Activated CD8-positive, alpha-beta memory T cell treated with anti-CD3 and anti-CD28 coated beads, Interleukin-2, amount 50 U/mL, for 1 hour (primary cell): ENCODE results near the gene SNAPC2.
A peak's percentile ranks its signal among the peaks of the same experiment; 100 is the strongest.
"Not testable (repeated sequence)": the region's sequence is repeated elsewhere in the genome, so short reads cannot be mapped to it uniquely, and the experiment has no call there.

Experiments
- DNase-seq: peaks from one replicate; pipeline ENCODE4 v3.0.0-alpha.2; 2020; ENCODE audit errors: extremely low read depth

Gene SNAPC2

GRCh38 chr19:7908742-7909461 is 11.2 kb upstream of the SNAPC2 start:
- DNase-seq: no peak

- no peak for DNase-seq
These were observed 10.6 kb upstream of the SNAPC2 start for GRCh38 chr19:7909471-7910067.

GRCh38 chr19:7910321-7911161 is 9.6 kb upstream of the SNAPC2 start:
- no peak for DNase-seq

DNA sequence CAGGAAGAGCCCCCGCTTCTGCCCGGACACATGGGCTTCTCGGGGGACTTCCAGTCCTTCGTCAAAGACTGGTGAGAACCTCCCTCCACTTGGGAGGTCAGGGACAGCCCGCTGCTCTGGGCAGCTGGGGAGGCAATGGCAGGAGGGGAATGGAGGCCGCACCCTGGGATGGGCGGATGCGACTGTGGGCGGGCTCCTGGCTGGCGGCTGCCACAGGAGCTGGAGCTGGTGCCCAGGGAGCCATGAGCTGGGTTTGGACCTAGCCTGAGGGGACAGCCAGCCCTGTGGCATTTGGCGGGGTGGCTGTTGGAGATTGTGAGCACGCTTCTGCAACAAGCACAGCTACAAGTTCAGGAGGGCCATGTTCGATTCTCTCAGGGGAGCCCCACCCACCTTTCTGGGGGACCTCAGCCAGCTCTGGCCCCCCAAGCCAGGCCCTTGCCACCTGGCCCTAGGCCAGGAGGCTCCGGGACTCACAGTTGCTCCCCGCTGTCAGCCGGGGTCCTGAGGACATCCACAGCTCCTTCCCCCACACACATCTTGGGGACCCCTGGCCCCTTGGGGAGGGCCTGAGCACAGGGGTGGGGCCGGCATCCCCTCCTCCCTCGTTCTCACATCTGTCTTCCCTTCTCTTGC is 8.5 kb upstream of the SNAPC2 start:
- no peak for DNase-seq

DNA sequence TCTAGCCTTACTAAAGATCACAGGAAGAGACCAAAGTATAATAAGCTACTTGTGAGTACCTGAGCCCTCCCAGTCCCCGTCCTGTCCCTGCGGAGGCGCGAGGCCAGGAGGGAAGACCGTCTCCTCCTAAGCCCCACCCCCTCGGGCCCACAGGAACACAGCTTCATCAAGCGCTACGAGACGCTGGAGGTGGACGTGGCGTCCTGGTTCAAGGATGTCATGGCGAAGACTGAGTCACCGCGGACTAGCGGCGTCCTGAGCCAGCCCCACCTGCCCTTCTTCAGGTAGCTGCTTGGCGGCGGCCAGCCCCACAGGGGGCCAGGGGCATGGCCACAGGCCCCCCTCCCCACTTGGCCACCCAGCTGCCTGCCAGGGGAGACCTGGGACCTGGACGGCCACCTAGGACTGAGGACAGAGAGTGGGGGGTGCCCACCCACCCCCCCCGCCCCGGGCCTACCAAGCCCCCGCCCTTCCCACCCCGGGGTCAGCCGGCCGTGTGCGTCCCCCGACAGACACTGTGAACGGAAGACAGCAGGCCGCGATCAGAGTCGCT is 7.9 kb upstream of the SNAPC2 start:
- no peak for DNase-seq

DNA sequence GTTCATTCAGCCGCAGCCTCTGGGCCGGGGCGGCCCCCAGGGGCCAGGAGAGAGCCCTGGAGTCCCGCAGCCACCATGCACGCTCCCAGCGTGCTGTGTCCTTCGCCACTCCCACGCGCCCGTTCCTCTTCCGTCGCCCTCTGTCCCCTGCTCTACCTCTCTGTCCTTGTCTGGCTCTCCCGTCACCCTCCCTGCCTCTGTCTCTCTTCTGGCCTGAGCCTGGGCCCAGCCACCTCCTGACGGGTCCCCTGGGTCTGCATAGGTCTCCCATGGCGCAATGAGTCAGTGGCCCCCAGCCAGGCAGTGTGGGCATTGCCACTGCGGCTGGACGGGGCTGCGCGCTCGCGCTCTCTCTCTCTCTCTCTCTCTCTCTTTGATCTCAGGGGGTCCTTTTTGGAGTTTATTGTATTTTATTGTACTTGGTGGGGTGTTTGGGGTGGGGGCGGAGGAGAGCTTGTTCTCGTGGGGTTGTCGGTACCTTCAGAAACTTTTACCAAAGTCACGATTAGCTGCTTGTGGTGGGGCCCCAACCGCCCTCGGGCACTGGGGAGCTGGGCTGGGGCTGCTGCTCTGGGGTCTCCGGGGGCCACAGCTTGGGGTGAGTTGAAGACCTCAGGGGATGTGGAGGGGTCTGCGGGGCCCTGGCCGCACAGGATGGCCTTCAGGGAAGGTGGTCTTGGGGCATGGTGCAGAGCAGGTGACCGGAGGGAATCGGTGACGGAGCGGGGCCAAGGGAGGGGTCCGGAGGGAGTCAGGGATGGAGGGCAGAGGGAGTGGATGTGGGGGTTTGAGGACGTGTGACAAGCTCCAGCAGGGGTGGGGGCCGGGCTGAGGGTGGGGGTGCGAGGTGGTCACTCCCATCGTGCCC is 7.2 kb upstream of the SNAPC2 start:
- no peak for DNase-seq

DNA sequence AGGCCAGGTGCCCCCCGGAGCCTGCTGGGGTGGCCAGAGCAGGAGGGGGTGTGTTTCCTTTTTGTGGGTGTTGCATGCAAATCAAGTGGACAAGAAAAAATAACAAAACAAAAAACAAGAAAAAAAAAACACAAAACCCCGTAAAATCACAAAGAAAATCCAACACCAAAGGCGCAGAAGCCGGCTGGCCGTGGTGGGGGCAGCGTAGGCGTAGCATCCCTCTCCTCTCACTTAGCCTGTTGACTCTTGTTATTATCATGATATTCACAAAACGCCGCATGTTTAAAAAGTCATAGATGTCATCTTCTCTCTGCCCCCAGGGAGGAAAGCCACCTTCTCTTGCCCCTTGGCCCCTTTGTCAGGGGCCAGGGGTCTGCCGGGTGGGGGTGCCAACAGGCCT is 6.5 kb upstream of the SNAPC2 start:
- no peak for DNase-seq

GRCh38 chr19:7914099-7914498 is 6.0 kb upstream of the SNAPC2 start:
- no peak for DNase-seq

DNA sequence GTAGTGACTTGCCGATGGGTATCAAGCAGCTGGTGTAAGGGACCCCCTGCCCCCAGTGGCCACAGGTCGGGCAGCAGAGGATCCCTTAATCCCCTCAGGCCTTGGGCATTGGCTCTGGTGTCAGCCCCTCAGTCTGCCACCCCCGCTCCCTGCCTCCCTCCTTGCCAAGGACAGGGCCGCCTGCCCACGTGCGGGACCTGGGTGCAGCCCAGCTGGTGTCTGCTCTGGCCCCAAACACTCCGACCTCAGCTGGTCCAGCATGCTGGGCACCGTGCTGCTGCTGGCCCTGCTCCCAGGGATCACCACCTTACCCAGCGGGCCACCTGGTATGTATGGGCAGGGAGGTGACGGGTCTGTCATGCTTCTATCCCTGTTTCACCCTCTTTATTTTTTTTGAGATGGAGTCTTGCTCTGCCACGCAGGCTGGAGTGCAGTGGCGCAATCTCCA is 5.5 kb upstream of the SNAPC2 start, which contains the start of gene TGFBR3L:
Gene TGFBR3L (plus strand): TSS at position 233 of the 448 bp plus-strand sequence.
- DNase-seq: no peak

GRCh38 chr19:7915250-7916102 is 4.7 kb upstream of the SNAPC2 start:
- no peak for DNase-seq

DNA sequence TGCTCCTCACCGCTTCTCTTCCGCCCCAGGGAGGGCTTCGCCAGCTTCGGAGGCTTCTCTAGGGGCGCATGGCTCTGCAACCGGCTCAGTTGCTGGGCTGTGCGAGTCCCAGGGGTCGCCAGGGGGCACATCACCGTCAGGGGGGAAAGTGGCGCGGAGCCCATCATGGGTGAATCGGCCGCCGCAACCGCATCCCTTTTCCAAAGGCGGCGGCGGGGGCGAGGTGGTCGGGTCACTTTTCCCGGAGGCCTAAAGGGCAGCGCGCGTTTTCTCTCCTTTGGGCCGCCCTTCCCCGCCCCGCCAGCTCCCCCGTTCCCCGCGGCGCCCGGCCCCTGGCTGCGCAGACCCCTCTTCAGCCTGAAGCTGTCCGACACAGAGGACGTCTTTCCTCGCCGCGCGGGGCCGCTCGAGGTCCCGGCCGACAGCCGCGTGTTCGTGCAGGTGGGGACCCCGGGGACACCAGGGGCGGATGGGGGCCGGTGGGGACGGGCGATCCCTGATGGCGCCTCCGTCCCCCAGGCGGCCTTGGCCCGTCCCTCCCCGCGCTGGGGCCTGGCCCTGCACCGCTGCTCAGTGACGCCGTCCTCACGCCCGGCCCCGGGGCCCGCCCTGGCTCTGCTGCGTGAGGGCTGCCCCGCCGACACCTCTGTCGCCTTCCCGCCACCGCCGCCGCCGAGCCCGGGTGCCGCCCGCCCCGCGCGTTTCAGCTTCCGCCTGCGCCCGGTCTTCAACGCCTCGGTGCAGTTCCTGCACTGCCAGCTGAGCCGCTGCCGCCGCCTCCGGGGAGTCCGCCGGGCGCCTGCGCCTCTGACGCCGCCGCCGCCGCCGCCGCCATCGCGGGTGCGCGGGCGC is 3.8 kb upstream of the SNAPC2 start:
- DNase-seq: no peak

GRCh38 chr19:7916955-7917266 is 3.2 kb upstream of the SNAPC2 start:
- DNase-seq: no peak

DNA sequence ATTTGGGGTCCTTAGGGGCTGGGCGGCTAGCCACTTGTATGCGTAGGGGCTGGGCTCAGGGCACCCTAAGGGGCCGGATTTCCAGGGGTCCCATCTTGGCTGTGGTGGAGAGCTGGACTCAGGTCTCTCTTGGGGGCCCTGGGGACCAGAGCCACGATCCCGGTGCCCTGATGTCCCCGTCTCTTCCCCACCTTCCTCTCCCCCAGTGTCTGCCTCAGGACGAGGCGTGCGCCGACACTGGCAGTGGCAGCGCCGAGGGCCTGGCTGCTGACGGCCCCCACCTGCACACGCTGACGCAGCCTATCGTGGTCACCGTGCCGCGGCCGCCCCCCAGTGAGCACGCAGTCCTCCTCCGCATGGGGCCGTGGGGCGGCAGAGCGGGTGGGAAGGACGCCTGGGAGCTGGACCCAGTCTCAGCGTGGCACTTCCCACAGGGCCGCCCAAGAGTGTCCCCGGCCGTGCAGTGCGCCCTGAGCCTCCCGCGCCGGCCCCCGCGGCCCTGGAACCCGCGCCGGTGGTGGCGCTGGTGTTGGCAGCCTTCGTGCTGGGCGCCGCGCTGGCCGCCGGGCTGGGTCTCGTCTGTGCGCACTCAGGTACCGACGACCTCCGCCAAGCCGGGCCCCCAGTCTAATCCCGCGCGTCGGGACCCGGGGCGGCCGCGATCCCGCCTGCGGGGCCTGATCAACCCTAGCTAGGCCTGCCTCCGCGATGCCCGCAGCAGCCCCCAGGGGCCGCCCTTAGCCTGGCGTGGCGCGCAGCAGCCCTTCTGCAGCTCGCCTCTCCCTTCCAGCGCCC is 2.7 kb upstream of the SNAPC2 start:
- no peak for DNase-seq

DNA sequence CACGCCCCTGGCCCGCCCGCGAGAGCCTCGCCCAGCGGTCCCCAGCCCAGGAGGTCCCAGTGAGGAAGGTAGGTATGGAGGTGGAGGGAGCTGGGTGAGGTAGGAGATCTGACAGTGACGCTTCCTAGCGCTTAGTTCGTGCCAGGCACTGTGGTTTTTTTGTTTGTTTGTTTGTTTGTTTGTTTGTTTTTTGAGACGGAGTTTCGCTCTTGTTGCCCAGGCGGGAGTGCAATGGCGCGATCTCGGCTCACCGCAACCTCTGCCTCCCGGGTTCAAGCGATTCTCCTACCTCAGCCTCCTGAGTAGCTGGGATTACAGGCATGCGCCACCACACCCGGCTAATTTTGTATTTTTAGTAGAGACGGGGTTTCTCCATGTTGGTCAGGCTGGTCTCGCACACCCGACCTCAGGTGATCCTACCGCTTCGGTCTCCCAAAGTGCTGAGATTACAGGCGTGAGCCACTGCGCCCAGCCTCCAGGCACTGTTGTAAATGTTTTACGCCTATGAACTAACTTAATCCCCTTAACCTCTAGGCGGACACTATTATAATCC is 2.0 kb upstream of the SNAPC2 start:
- DNase-seq: not testable (repeated sequence)

DNA sequence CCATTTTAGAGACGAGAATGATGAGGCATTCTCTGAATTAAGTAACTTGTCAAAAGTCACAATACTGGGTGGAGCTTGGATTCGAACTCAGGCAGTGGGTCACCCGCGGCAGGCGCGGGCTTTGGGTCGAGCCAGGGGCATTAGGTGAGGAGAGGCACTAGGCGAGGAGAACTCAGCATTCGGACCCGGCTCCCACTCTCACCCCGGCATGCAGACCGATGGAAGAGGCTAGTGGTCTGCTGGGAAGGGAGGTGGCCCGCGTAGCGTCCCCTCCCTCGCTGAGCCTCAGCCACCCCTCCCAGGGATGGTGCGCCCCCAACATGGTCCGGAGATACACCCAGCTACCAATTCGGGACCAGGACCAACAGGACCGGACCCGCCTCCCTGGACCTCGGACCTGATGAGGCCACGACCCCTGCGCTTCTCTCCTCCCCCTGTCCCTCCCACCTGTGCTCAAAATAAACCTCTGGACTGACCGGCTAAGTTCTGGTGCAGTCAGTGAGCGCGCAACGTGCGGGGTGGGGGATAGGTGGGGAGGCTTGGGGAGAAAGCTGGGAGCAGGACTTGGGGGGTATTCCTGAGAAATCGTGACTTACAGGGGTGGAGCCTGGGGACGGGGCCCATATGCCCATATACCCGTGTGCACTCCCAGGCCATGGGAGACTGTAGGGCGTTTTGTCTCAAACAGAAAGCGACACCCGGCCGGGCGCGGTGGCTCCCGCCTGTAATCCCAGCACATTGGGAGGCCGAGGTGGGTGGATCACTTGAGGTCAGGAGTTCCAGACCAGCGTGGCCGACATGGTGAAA is 1.3 kb upstream of the SNAPC2 start:
- DNase-seq: no peak

DNA sequence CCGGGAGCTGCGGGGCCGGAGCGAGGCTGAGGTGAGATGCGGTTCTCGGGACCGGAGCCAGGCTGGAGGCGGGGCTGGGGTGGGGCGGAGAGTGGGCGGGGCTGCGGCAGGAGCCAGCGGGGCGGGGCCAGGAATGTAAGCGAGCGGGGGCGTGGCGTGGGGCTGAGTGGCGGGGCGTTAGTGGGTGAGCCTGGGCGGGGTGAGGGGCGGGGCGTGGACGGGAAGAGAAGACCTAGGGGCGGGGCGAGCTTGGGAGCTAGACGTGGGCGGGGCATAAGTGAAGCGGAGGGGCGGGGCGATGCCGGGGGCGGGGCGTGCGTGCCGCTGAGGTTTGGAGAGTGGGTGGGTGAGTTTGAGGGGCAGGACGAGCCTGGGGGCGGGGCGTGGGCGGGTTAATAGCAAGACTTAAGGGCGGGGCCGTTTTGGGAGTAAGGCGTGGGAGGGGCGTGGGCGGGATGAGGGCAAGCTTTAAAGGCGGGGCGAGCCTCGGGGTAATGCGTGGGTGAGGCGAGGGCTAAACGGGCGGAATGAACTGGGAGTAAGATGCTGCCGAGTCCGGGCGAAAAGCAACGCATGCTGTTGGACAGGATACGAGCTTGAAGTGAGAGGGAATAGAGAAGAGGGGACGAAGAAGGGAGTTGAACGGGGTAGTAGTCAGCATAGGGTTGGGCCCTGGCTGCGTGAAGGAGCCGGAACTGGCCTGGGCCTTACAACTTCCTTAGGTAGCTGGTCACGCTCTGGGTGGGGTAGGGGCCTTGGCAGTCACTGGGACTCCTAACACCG is 572 bp downstream of the SNAPC2 start:
- peak; percentile 100 for DNase-seq
